ENCODE data around the gene PRXL2B.

The PRXL2B gene

GRCh38 chr1:2591233-2591580 is 4.6 kb downstream of the PRXL2B start:
- Histone ChIP-seq H4K91ac (ENCODE audit: low read length) (no peak overlapping the region), H4K8ac (ENCODE audit: low read length) (no peak overlapping the region), H2AK5ac (ENCODE audit: low read length, severe bottlenecking) (no peak overlapping the region), H3K4ac (ENCODE audit: low read depth in 1 of 2, low read length in 2 of 2) (no peak overlapping the region), H2AFZ (ENCODE audit: low read depth, low read length) (no peak overlapping the region), H3K27ac (ENCODE audit: low read length, poor library complexity, severe bottlenecking) (no peak overlapping the region), H3K9ac (ENCODE audit: low read length) (no peak overlapping the region), H2BK120ac (ENCODE audit: low read depth, low read length) (no peak overlapping the region), H3K36me3 (ENCODE audit: control insufficient read depth in 1 of 2, insufficient read depth in 2 of 2, low read depth in 1 of 2, low read length in 2 of 2) (peaks cover 3 to 27% of the 10 kb centered on the region in 2 experiments), H3K79me1 (replicated peaks; ENCODE audit: low read length, poor library complexity, severe bottlenecking) (peaks cover 15% of the 10 kb centered on the region), H3K14ac (ENCODE audit: low read length in 2 of 2) (no peak overlapping the region), H2BK15ac (ENCODE audit: low read depth, poor library complexity, severe bottlenecking) (no peak overlapping the region), H3K18ac (ENCODE audit: low read depth in 1 of 2, low read length in 2 of 2) (no peak overlapping the region), H3K4me2 (ENCODE audit: low read length, poor library complexity, severe bottlenecking) (no peak overlapping the region), H3K4me3 (ENCODE audit: insufficient read depth in 1 of 2, low read depth in 1 of 2, low read length in 2 of 2) (no peak overlapping the region), H2BK5ac (ENCODE audit: low read depth, low read length, poor library complexity, severe bottlenecking) (no peak overlapping the region), H2BK12ac (ENCODE audit: low read length in 2 of 2) (no peak overlapping the region), H3K4me1 (ENCODE audit: control insufficient read depth, insufficient read depth, low read depth, low read length) (peaks cover 17% of the 10 kb centered on the region), H3K27me3 (ENCODE audit: control insufficient read depth in 1 of 2, insufficient read depth in 1 of 2, low read length in 2 of 2) (peaks cover 0 to 20% of the 10 kb centered on the region in 2 experiments), H3K9me3 (ENCODE audit: control insufficient read depth, low read length) (no peaks in the 10 kb centered on the region), H3K23ac (ENCODE audit: low read length in 2 of 2) (no peak overlapping the region)
- DNase-seq, result no peak
- 93% methylated on average over 2 of the region's 5 CpGs for WGBS

- Histone ChIP-seq H2BK12ac (ENCODE audit: low read length in 2 of 2) (no peak overlapping the region), H4K91ac (ENCODE audit: low read length) (no peak overlapping the region), H2BK120ac (ENCODE audit: low read depth, low read length) (no peak overlapping the region), H3K9ac (ENCODE audit: low read length) (no peak overlapping the region), H3K23ac (ENCODE audit: low read length in 2 of 2) (no peak overlapping the region), H2BK15ac (ENCODE audit: low read depth, poor library complexity, severe bottlenecking) (no peak overlapping the region), H3K4ac (ENCODE audit: low read depth in 1 of 2, low read length in 2 of 2) (no peak overlapping the region), H3K4me1 (ENCODE audit: control insufficient read depth, insufficient read depth, low read depth, low read length) (peaks cover 17% of the 10 kb centered on the region), H2AK5ac (ENCODE audit: low read length, severe bottlenecking) (no peak overlapping the region), H3K27ac (ENCODE audit: low read length, poor library complexity, severe bottlenecking) (no peak overlapping the region), H2AFZ (ENCODE audit: low read depth, low read length) (no peak overlapping the region), H3K36me3 (ENCODE audit: control insufficient read depth in 1 of 2, insufficient read depth in 2 of 2, low read depth in 1 of 2, low read length in 2 of 2) (peaks cover 3 to 27% of the 10 kb centered on the region in 2 experiments), H3K79me1 (replicated peaks; ENCODE audit: low read length, poor library complexity, severe bottlenecking) (peaks cover 15% of the 10 kb centered on the region), H3K4me3 (ENCODE audit: insufficient read depth in 1 of 2, low read depth in 1 of 2, low read length in 2 of 2) (no peak overlapping the region), H4K8ac (ENCODE audit: low read length) (no peak overlapping the region), H3K27me3 (ENCODE audit: control insufficient read depth in 1 of 2, insufficient read depth in 1 of 2, low read length in 2 of 2) (peaks cover 0 to 20% of the 10 kb centered on the region in 2 experiments), H2BK5ac (ENCODE audit: low read depth, low read length, poor library complexity, severe bottlenecking) (no peak overlapping the region), H3K9me3 (ENCODE audit: control insufficient read depth, low read length) (no peaks in the 10 kb centered on the region), H3K18ac (ENCODE audit: low read depth in 1 of 2, low read length in 2 of 2) (no peak overlapping the region), H3K14ac (ENCODE audit: low read length in 2 of 2) (no peak overlapping the region), H3K4me2 (ENCODE audit: low read length, poor library complexity, severe bottlenecking) (no peak overlapping the region)
- DNase-seq, result no peak
- 96% methylated on average over 5 of the region's 12 CpGs for WGBS
Measured at GRCh38 chr1:2591581-2592261, 5.1 kb downstream of the PRXL2B start.

DNA sequence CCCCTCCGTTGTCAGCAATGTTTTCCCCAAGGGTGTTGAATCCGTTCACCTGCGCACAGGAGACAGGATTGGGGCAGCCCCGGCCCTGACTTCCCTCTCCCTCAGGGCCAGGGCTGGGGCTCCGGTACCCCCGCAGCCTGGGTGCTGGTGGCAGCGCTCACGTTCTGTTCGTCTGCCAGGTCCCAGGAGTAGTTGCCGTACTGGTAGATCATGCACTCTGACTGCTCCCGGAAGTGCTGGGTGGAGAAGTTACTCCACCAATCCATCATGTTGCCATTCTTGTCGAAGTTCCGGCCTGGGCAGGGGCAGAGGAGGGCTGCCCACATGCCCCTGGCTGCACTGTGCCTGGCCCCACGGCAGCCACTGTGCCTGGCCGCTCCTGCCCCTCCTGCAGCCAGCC is 6.1 kb downstream of the PRXL2B start:
- no peak overlapping the region for H2BK12ac ChIP-seq (ENCODE audit: low read length in 2 of 2)
- H2AK5ac ChIP-seq (ENCODE audit: low read length, severe bottlenecking), result no peak overlapping the region
- peaks cover 8% of the 10 kb centered on the region for H3K79me1 ChIP-seq (replicated peaks; ENCODE audit: low read length, poor library complexity, severe bottlenecking)
- H3K27ac ChIP-seq (ENCODE audit: low read length, poor library complexity, severe bottlenecking), result no peak overlapping the region
- H3K4me3 ChIP-seq (ENCODE audit: insufficient read depth in 1 of 2, low read depth in 1 of 2, low read length in 2 of 2), result no peak overlapping the region
- peaks cover 12% of the 10 kb centered on the region for H3K4me1 ChIP-seq (ENCODE audit: control insufficient read depth, insufficient read depth, low read depth, low read length)
- H2BK15ac ChIP-seq (ENCODE audit: low read depth, poor library complexity, severe bottlenecking), result no peak overlapping the region
- no peak overlapping the region for H3K9ac ChIP-seq (ENCODE audit: low read length)
- H3K14ac ChIP-seq (ENCODE audit: low read length in 2 of 2), result no peak overlapping the region
- no peak overlapping the region for H2AFZ ChIP-seq (ENCODE audit: low read depth, low read length)
- H3K4me2 ChIP-seq (ENCODE audit: low read length, poor library complexity, severe bottlenecking), result no peak overlapping the region
- H4K91ac ChIP-seq (ENCODE audit: low read length), result no peak overlapping the region
- WGBS, result 87% methylated on average over 15 of the region's 15 CpGs
- H4K8ac ChIP-seq (ENCODE audit: low read length), result no peak overlapping the region
- no peak for DNase-seq
- H2BK120ac ChIP-seq (ENCODE audit: low read depth, low read length), result no peak overlapping the region
- H3K36me3 ChIP-seq (ENCODE audit: control insufficient read depth in 1 of 2, insufficient read depth in 2 of 2, low read depth in 1 of 2, low read length in 2 of 2), result peaks cover 3 to 27% of the 10 kb centered on the region in 2 experiments
- H3K9me3 ChIP-seq (ENCODE audit: control insufficient read depth, low read length), result no peaks in the 10 kb centered on the region
- H3K4ac ChIP-seq (ENCODE audit: low read depth in 1 of 2, low read length in 2 of 2), result no peak overlapping the region
- H3K18ac ChIP-seq (ENCODE audit: low read depth in 1 of 2, low read length in 2 of 2), result no peak overlapping the region
- H3K27me3 ChIP-seq (ENCODE audit: control insufficient read depth in 1 of 2, insufficient read depth in 1 of 2, low read length in 2 of 2), result peaks cover 3 to 20% of the 10 kb centered on the region in 2 experiments
- no peak overlapping the region for H2BK5ac ChIP-seq (ENCODE audit: low read depth, low read length, poor library complexity, severe bottlenecking)
- no peak overlapping the region for H3K23ac ChIP-seq (ENCODE audit: low read length in 2 of 2)

- no peak for DNase-seq
- H3K4me1 ChIP-seq (ENCODE audit: control insufficient read depth, insufficient read depth, low read depth, low read length), result peaks cover 6% of the 10 kb centered on the region
- no peak overlapping the region for H2BK15ac ChIP-seq (ENCODE audit: low read depth, poor library complexity, severe bottlenecking)
- no peak overlapping the region for H3K23ac ChIP-seq (ENCODE audit: low read length in 2 of 2)
- no peak overlapping the region for H2AK5ac ChIP-seq (ENCODE audit: low read length, severe bottlenecking)
- peaks cover 6% of the 10 kb centered on the region for H3K79me1 ChIP-seq (replicated peaks; ENCODE audit: low read length, poor library complexity, severe bottlenecking)
- H3K9me3 ChIP-seq (ENCODE audit: control insufficient read depth, low read length), result peaks cover under 1% of the 10 kb centered on the region
- no peak overlapping the region for H4K8ac ChIP-seq (ENCODE audit: low read length)
- no peak overlapping the region for H2BK120ac ChIP-seq (ENCODE audit: low read depth, low read length)
- H3K9ac ChIP-seq (ENCODE audit: low read length), result no peak overlapping the region
- H4K91ac ChIP-seq (ENCODE audit: low read length), result no peak overlapping the region
- H3K4me3 ChIP-seq (ENCODE audit: insufficient read depth in 1 of 2, low read depth in 1 of 2, low read length in 2 of 2), result no peak overlapping the region
- H3K14ac ChIP-seq (ENCODE audit: low read length in 2 of 2), result no peak overlapping the region
- H3K36me3 ChIP-seq (ENCODE audit: control insufficient read depth in 1 of 2, insufficient read depth in 2 of 2, low read depth in 1 of 2, low read length in 2 of 2), result peaks cover 3 to 25% of the 10 kb centered on the region in 2 experiments
- peaks cover 3 to 20% of the 10 kb centered on the region in 2 experiments for H3K27me3 ChIP-seq (ENCODE audit: control insufficient read depth in 1 of 2, insufficient read depth in 1 of 2, low read length in 2 of 2)
- H3K27ac ChIP-seq (ENCODE audit: low read length, poor library complexity, severe bottlenecking), result no peak overlapping the region
- no peak overlapping the region for H2BK5ac ChIP-seq (ENCODE audit: low read depth, low read length, poor library complexity, severe bottlenecking)
- no peak overlapping the region for H3K18ac ChIP-seq (ENCODE audit: low read depth in 1 of 2, low read length in 2 of 2)
- H3K4me2 ChIP-seq (ENCODE audit: low read length, poor library complexity, severe bottlenecking), result no peak overlapping the region
- H2BK12ac ChIP-seq (ENCODE audit: low read length in 2 of 2), result no peak overlapping the region
- no peak overlapping the region for H3K4ac ChIP-seq (ENCODE audit: low read depth in 1 of 2, low read length in 2 of 2)
- WGBS, result 84% methylated on average over 26 of the region's 26 CpGs
- no peak overlapping the region for H2AFZ ChIP-seq (ENCODE audit: low read depth, low read length)
Measured at GRCh38 chr1:2593251-2593878, 6.8 kb downstream of the PRXL2B start.

All from mesenchymal stem cell (in vitro differentiated cells and primary cell).